ENCODE results near the gene ZNF146. TPM values are rescaled to one million over a fixed set of nuclear protein-coding genes. Genes with fewer than 3 reads are reported as not detected.
A peak's percentile ranks its signal among the peaks of the same experiment; 100 is the strongest.
"Not testable (repeated sequence)": the region's sequence is repeated elsewhere in the genome, so short reads cannot be mapped to it uniquely, and the experiment has no call there.

ZNF146 gene
- total RNA-seq, 1 donor: 24.0 TPM

DNA sequence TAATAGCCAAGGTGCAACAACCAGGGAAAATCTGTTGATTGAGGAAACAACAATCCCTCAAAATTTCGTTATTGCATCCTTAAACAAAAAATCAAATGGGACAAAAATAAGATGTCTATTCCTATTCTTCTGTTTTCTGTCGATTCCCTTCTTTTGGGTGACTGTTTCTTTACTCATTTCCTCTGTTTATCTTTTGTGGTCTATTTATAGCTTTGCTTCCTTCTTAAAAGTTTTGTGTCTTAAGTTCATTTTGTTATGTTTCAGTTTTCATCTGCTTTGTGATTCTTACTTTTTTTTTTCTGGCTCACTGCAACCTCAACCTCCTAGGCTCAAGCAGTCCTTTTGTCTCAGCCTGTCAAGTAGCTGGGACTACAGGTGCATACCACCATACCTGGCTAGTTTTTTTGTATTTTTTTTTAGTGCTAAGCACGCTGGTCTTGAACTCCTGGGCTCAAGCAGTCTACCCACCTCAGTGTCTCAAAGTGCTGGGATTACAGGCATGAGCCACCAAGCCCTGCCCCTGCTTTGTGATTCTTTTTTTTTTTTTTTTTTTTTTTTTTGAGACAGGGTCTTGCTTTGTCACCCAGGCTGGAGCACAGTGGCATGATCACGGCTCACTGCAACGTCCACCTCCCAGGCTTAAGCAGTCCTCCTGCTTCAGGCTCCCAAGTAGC lies 10.4 kb downstream of the ZNF146 start:
- DNase-seq (ENCODE audit: low read depth in 2 of 3, low spot score in 2 of 3): no peak

DNA sequence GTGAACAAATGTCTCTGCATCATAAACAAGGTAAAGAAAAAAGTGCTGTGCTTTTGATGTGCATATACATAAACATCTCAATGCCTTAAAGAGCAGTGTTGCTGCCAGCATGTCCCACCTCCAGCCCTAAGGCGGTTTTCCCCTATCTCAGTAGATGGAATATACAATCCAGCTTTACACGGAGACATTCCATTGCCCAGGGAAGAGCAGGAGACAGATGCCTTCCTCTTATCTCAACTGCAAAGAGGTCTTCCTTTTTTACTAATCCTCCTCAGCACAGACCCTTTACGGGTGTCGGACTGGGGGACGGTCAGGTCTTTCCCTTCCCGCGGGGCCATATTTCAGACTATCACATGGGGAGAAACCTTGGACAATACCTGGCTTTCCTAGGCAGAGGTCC lies 18.7 kb downstream of the ZNF146 start:
- not testable (repeated sequence) for DNase-seq (ENCODE audit: low read depth in 2 of 3, low spot score in 2 of 3)

DNA sequence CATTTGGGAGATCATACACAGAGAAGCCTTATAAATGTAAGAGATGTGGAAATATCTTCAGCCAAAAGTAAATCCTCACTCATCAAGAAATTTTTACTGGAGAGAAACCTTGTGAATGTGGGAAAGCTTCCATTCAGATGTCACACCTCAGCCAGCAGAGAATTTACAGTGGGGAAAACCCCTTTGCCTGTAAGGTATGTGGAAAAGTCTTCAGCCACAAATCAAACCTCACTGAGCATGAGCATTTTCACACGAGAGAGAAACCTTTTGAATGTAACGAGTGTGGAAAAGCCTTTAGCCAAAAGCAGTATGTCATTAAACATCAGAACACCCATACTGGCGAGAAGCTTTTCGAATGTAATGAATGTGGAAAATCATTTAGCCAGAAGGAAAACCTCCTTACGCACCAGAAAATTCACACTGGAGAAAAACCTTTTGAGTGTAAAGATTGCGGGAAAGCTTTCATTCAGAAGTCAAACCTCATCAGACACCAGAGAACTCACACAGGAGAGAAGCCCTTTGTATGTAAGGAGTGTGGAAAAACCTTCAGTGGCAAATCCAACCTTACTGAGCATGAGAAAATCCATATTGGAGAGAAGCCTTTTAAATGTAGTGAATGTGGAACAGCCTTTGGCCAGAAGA lies 21.5 kb downstream of the ZNF146 start:
- DNase-seq (ENCODE audit: low read depth in 2 of 3, low spot score in 2 of 3): no peak

DNA sequence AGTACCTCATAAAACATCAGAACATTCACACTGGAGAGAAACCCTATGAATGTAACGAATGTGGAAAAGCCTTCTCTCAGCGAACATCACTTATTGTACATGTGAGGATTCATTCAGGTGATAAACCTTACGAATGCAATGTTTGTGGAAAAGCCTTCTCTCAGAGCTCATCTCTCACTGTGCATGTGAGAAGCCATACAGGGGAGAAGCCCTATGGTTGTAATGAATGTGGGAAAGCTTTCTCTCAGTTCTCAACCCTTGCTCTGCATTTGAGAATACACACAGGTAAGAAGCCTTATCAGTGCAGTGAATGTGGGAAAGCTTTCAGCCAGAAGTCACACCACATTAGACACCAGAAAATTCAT lies 22.0 kb downstream of the ZNF146 start:
- DNase-seq (ENCODE audit: low read depth in 2 of 3, low spot score in 2 of 3): no peak

DNA sequence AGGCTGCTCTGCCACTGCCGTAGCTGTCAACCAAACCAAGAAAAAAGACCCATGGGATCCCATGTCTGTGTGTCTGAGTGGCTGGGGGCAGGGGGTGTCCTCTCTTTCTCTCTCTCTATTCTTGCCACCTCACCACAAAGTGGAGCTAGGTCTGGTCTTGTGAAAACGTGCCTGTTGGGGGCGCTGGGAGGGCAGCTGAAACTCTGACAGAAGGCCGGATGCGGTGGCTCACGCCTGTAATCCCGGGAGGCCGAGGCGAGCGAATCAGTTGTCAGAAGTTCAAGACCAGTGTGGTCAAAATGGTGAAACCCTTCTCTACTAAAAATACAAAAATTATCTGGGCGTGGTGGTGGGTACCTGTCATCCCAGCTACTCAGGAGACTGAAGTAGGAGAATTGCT lies 29.2 kb downstream of the ZNF146 start:
- DNase-seq (ENCODE audit: low read depth in 2 of 3, low spot score in 2 of 3): no peak

DNA sequence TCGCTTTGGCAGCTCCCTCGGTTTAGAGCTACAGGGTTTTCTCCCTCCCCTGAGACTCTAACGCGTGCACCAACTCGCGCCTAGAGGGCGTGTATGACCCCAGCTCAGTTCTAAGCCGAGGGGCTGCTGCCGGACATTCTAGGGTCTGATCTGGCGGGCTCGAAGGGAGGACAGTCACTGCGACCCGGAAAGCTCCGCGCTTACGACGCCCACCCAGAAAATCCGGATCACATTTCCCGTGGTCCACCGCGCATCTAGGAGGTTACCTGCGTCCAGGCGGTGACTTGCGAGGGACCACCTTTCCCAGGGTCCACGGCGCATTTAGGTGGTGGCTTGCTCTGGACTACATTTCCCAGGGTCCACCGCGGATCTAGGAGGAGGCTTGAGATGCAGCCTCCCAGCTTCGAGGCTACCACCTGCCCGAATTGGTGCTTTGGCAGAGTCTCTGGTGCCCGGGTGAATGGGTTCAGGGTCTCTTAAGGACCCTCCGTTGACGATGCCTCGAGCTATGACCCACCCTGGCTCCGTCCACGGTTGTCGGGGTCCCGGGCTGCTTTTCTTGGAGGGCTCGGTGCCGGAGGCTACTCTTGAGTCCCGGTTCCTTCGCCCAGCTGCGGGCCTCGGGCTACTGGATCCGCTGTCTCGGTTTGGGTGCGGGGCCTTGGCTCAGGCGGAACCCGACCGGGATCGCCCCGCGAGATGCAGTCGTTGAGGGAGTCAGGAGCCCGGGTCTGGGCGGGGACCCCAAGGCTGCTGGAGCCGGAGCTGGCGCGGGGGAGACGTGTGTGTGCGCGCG lies 30.5 kb downstream of the ZNF146 start:
- DNase-seq (ENCODE audit: low read depth in 2 of 3, low spot score in 2 of 3): peak in 1 of 3 donors; percentile 33

DNA sequence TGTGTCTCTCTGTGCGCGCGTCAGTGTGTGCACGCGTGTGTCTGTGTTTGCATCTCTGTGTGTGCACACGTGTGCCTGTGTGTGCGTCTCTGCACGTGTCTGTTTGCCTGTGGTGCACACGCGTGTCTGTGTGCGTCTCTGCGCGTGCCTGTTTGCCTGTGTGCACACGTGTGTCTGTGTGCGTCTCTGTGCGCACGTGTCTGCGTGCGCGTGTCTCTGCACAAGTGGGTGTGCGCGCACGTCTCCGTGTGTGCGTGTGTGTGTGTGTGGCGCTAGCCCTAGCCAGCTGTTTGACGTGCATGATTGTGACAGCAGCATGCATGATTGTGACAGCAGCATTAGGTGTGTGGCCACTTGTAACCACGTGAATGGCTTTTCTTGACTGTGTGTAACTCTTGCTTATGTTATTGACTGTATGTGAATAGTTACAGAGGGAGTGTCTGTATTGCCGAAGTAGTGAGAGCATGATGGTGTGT lies 31.1 kb downstream of the ZNF146 start:
- DNase-seq (ENCODE audit: low read depth in 2 of 3, low spot score in 2 of 3): no peak

DNA sequence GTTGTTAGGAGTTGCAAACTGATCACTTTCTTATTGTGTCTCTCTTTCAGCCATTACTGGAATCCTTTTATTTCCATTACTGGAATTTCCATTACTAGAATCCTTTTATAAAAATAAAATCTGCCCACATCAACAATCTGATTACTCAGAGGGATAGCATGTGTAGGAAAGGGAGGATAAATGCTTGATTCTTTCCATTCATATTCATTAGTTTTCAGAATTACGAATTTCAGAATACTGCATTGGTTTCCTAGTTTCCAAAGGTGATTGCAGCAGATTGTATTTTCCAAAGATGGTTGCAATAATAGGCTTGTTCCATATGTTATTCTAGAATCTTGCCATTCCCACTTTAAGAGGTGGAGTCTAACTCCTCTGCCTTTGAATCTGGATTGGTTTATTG lies 37.1 kb downstream of the ZNF146 start:
- DNase-seq (ENCODE audit: low read depth in 2 of 3, low spot score in 2 of 3): no peak

DNA sequence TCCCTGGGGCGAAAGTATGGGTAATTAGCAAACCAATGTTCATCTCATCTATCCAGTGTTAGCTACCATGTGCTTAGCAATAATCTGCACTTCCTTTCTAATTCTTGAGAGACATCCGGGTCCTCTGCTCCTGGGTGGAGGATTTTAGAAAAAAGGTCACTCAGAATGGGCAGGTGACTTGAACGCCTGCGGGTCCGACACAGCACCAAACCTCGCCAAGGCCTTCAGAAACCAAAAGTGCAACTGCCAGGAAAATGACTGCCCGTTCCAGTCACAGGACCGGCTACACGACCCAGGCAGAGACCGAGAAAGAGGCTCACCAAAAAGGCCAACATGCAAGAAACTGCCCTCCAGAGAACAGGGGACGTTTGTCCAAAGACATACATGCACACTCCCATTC lies 39.9 kb downstream of the ZNF146 start:
- DNase-seq (ENCODE audit: low read depth in 2 of 3, low spot score in 2 of 3): no peak

DNA sequence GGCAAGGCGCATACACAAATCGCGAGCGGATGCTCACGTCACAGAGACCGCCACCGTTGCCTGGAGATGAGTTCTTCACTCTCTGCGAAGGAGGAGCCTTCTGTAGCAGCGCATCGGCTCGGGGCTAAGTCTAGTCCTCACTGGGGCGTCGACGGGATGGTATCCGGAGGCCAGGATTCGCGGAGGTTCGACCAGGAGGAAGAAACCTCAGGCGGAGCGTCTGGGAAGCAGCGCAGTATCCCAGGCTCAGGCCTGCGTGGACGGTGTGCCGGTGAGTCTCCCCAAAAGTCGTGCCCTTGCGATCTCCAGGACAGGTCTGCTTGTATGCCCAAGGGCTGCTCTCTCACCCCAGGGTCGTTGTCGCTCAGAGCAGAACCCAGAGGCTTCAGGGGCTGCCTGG lies 40.4 kb downstream of the ZNF146 start:
- DNase-seq (ENCODE audit: low read depth in 2 of 3, low spot score in 2 of 3): no peak

DNA sequence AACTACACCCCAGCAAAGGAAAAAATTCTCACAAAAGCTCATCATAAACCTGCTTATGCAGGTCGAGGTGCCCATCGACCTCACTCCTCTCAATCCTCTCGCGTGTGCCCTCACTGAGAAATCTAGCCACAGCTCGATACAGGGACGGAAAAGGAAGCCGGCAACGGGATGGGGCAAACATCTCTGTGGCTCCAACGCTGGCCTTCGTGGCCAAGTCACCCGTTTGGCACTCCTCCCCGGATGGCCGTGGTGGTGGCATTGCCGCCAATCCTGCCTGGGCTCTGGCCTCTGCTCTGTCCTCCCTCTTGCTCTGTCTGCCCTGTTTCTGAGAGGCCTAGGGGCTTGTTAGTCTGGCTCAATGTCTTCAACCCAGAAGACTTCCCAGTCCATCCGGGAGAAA lies 41.2 kb downstream of the ZNF146 start:
- DNase-seq (ENCODE audit: low read depth in 2 of 3, low spot score in 2 of 3): no peak

DNA sequence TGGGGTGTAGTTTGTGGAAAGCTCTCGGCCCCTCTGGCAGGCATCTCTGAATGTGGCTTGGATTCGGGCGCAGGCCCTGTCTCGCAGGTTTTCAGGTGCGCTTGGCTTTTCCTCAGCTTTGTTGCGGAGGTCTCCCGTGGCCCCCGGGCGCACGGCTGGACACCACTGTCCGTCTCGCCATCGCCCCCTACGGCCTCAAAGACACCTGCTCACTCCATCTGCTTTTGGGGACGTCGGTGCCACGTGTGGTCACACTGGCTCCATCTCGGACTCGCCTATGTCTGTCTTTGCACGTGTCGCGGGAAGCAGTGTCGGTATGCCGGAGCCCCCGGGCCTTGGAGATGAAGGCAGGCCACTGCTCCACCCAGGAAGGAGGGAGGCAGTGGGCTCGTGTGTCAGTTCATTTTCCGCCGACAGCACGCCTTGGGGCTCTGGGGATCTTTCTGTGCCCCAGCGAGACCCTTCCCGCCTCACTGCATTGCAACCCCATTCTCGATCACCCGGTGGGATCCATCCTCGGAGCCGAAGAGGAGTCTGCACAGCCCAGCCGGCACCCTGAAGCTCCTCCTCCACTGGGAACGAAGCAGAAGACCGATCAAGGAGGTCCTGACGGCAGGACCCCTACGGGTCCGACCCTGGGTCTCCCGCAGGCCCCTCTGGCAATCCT lies 42.1 kb downstream of the ZNF146 start:
- DNase-seq (ENCODE audit: low read depth in 2 of 3, low spot score in 2 of 3): no peak

DNA sequence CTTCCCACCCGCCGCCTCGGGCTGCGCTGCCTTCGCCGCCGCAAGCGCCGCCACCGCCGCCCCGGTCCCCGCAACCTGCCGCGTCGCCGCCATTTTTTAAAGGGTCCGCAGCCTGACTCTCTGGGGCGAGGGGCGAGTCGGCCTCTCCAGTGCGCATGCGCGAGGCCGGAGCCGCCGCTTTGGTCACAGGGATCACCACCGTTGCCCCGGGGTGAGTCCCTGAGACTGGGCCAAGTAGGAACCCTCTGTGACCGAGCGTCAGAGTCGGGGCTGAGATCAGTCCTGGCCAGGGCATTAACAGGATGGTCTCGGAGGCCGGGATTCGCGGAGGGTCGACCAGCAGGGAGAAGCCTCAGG lies 42.6 kb downstream of the ZNF146 start:
- DNase-seq (ENCODE audit: low read depth in 2 of 3, low spot score in 2 of 3): peak in 1 of 3 donors; percentile 14

DNA sequence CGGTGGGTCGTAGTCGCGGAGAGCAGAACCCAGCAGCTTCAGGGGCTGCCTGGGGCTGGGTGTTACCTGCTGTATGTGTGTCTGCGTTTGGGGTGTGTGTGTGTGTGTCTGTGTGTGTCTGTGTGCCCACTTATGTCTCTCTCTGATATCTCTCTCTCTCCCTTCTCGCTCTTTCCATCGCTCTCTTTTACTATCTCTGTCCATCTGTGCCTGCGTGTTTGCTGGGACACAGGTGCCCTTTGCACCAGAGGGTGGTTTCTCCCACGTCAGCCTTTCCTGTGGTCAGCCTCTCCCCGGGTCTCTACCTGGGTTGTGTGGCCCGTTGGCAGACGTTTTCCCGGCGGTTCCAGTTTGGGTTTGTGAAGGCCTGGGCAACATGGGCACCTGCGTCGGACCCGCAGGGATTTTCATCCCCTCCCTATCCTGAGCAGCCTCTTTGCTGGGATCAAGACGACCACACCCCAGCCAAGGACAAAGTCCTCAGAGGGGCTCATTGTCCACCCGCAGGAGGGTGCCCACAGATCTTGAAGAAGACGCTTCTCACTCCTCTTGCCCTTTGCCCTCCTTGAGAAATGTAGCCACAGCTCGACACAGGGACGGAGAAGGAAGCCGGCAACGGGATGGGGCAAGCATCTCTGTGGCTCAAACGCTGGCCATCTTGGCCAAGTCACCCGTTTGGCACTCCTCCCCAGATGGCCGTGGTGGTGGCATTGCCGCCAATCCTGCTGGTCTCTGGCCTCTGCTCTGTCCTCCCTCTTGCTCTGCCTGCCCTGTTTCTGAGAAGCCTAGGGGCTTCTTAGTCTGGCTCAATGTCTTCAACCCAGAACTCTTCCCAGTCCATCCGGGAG lies 43.3 kb downstream of the ZNF146 start:
- no peak for DNase-seq (ENCODE audit: low read depth in 2 of 3, low spot score in 2 of 3)

DNA sequence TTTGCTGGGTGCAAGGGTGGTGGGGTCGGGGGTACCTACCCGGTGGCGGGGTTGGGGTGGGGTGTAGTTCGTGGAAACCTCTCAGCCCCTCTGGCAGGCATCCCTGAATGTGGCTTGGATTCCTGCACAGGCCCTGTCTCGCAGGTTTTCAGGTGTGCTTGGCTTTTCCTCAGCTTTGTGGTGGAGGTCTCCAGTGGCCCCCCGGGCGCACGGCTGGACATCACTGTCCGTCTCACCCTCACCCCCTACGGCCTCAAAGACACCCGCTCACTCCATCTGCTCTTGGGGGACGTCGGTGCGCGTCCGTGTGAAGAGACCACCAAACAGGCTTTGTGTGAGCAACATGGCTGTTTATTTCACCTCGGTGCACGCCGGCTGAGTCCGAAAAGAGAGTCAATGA lies 44.3 kb downstream of the ZNF146 start:
- DNase-seq (ENCODE audit: low read depth in 2 of 3, low spot score in 2 of 3): no peak

DNA sequence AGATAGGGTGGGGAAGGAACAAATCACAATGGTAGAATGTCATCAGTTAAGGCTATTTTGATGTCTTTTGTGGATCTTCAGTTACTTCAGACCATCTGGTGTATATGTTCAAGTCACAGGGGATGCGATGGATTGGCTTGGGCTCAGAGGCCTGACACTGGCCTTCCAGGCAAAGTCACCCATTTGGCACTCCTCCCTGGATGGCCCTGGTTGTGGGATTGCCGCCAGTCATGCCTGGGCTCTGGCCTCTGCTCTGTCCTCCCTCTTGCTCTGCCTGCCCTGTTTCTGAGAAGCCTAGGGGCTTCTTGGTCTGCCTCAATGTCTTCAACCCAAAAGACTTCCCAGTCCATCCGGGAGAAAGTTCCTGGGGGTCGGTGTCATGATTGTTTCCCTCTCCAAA lies 50.2 kb downstream of the ZNF146 start:
- DNase-seq (ENCODE audit: low read depth in 2 of 3, low spot score in 2 of 3): no peak

DNA sequence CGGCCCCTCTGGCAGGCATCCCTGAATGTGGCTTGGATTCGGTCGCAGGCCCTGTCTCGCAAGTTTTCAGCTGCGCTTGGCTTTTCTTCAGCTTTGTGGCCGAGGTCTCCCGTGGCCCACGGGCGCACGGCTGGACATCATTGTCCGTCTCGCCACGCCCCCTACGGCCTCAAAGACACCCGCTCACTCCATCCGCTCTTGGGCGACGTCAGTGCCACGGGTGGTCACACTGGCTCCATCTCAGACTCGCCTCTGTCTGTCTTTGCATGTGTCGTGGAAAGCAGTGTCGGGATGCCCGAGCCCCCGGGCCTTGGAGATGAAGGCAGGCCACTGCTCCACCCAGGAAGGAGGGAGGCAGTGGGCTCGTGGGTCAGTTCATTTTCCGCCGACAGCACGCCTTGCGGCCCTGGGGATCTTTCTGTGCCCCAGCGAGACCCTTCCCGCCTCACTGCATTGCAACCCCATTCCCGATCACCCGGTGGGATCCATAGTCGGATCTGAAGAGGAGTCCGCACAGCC lies 51.0 kb downstream of the ZNF146 start:
- DNase-seq (ENCODE audit: low read depth in 2 of 3, low spot score in 2 of 3): no peak

DNA sequence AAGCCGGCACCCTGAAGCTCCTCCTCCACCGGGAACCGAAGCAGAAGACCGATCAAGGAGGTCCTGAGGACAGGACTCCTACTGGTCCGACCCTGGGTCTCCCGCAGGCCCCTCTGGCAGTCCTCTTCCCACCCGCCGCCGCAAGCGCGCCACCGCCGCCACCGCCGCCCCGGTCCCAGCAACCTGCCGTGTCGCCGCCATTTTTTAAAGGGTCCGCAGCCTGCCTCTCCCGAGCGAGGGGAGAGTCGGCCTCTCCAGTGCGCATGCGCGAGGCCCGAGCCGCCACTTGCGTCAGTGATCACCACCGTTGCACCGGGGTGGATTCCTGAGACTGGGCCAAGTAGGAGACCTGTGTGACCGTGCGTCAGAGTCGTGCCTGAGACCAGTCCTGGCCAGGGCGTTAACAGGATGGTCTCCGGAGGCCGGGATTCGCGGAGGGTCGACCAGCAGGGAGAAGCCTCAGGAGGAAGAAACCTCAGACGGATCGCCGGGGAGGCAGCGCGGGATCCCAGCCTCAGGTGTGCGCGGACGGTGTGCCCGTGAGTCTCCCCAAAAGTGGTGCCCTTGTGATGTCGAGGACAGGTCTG lies 51.6 kb downstream of the ZNF146 start:
- no peak for DNase-seq (ENCODE audit: low read depth in 2 of 3, low spot score in 2 of 3)

DNA sequence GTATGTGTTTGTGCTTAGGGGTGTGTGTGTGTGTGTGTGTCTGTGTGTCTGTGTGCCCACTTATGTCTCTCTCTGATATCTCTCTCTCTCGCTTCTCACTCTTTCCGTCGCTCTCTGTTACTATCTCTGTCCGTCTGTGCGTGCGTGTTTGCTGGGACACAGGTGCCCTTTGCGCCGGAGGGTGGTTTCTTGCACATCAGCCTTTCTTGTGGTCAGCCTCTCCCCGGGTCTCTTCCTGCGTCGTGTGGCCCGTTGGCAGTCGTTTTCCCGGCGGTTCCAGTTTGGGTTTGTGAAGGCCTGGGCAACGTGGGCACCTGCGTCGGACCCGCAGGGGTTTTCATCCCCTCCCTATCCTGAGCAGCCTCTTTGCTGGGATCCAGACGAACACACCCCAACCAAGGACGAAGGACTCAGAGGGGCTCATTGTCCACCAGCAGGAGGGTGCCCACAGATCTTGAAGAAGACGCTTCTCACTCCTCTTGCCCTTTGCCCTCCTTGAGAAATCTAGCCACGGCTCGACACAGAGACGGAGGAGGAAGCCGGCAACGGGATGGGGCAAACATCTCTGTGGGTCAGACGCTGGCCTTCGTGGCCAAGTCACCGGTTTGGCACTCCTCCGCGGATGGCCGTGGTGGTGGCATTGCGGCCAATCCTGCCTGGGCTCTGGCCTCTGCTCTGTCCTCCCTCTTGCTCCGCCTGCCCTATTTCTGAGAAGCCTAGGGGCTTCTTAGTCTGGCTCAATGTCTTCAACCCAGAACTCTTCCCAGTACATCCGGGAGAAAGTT lies 52.3 kb downstream of the ZNF146 start:
- no peak for DNase-seq (ENCODE audit: low read depth in 2 of 3, low spot score in 2 of 3)
